Neutrophil (primary cell): Measurements from ENCODE around the gene C11orf24.

Experiments
- H3K27ac ChIP-seq: fragments of 200-600 bp; sonication (generic); 2 replicates; pipeline ENCODE4 v1.5.1; 2016; ENCODE audit warnings: mild to moderate bottlenecking, moderate library complexity
- H3K27me3 ChIP-seq: fragments of 200-600 bp; sonication (generic); 2 replicates; pipeline ENCODE4 v1.6.0; 2016; ENCODE audit warnings: mild to moderate bottlenecking
- H3K36me3 ChIP-seq: fragments of 200-600 bp; sonication (generic); 2 replicates; pipeline ENCODE4 v1.5.1; 2017
- H3K4me1 ChIP-seq, 2 experiments: fragments of 200-600 bp in 1 of 2; sonication (generic) in 1 of 2; 1 replicate in 1 of 2; 2 replicates in 1 of 2; pipeline versions ENCODE4 v1.5.1 to v1.6.1; 2013 to 2016; ENCODE audit warnings: low read depth in 1 of 2, low read length in 1 of 2, mild to moderate bottlenecking in 1 of 2, moderate library complexity in 1 of 2; ENCODE audit not compliant: control insufficient read depth in 1 of 2, insufficient read depth in 1 of 2
- H3K4me3 ChIP-seq, 2 experiments: fragments of 200-600 bp in 1 of 2; sonication (generic) in 1 of 2; 1 replicate in 1 of 2; 2 replicates in 1 of 2; pipeline ENCODE4 v1.5.1; 2013 to 2016; ENCODE audit warnings: low read depth in 1 of 2, low read length in 1 of 2, mild to moderate bottlenecking in 1 of 2, moderate library complexity in 1 of 2
- H3K9me3 ChIP-seq: fragments of 200-600 bp; sonication (generic); 2 replicates; pipeline ENCODE4 v1.5.1; 2016
- CTCF ChIP-seq: fragments of 200-600 bp; sonication (generic); IDR thresholded peaks from 2 replicates; pipeline ENCODE4 v1.5.1; 2016; ENCODE audit warnings: antibody characterized with exemption

The C11orf24 gene

GRCh38 chr11:68215087-68215445 lies 56.7 kb downstream of the C11orf24 start:
- H3K27ac ChIP-seq: no peak overlapping the region
- H3K36me3 ChIP-seq: no peaks in the 10 kb centered on the region
- H3K4me1 ChIP-seq: peaks cover 32 to 36% of the 10 kb centered on the region in 2 experiments
- peaks cover 46% of the 10 kb centered on the region for H3K27me3 ChIP-seq
- H3K9me3 ChIP-seq: no peaks in the 10 kb centered on the region
- no peak for TF ChIP-seq CTCF
- H3K4me3 ChIP-seq: peak overlapping the region; percentile 90 to 99

- no peak for TF ChIP-seq CTCF
- Histone ChIP-seq H3K4me3 (peak overlapping the region; percentile 90 to 99), H3K27me3 (peaks cover 40% of the 10 kb centered on the region), H3K9me3 (no peaks in the 10 kb centered on the region), H3K36me3 (no peaks in the 10 kb centered on the region), H3K4me1 (peaks cover 35 to 42% of the 10 kb centered on the region in 2 experiments), H3K27ac (peak overlapping the region; percentile 99)
Observed at GRCh38 chr11:68214173-68215086, 57.3 kb downstream of the C11orf24 start.

- peak overlapping the region; percentile 99 for H3K27ac ChIP-seq
- peak; percentile 59 for TF ChIP-seq CTCF
- H3K36me3 ChIP-seq: no peaks in the 10 kb centered on the region
- no peaks in the 10 kb centered on the region for H3K9me3 ChIP-seq
- peaks cover 37% of the 10 kb centered on the region for H3K27me3 ChIP-seq
- peaks cover 42 to 50% of the 10 kb centered on the region in 2 experiments for H3K4me1 ChIP-seq
- H3K4me3 ChIP-seq: peak overlapping the region; percentile 90 to 99
Observed at GRCh38 chr11:68213555-68214172, 58.1 kb downstream of the C11orf24 start.

- H3K4me3 ChIP-seq: peak within 1 kb of the TSS; percentile 94 to 99
- no peak for TF ChIP-seq CTCF
- no peaks in the 10 kb centered on the region for H3K9me3 ChIP-seq
- H3K27ac ChIP-seq: peak within 1 kb of the TSS; percentile 99
- H3K36me3 ChIP-seq: no peaks in the 10 kb centered on the region
- peaks cover 45 to 54% of the 10 kb centered on the region in 2 experiments for H3K4me1 ChIP-seq
- peaks cover 32% of the 10 kb centered on the region for H3K27me3 ChIP-seq
Observed at GRCh38 chr11:68213135-68213515, 58.6 kb downstream of the C11orf24 start, which contains the start of gene KMT5B. KMT5B (minus strand) TSS chr11:68213296; CDS start chr11:68190076, 23,220 bp downstream.

GRCh38 chr11:68212421-68213134 lies 59.2 kb downstream of the C11orf24 start:
- Histone ChIP-seq H3K27ac (peak overlapping the region; percentile 99), H3K4me3 (peak overlapping the region; percentile 93 to 94), H3K9me3 (no peaks in the 10 kb centered on the region), H3K4me1 (peaks cover 45 to 54% of the 10 kb centered on the region in 2 experiments), H3K27me3 (peaks cover 31% of the 10 kb centered on the region), H3K36me3 (no peaks in the 10 kb centered on the region)
- peak; percentile 39 for TF ChIP-seq CTCF
